Measurements from ENCODE around the gene LCOR. TPM values are rescaled to one million over a fixed set of nuclear protein-coding genes. Genes with fewer than 3 reads are reported as not detected.

The LCOR gene
- total RNA-seq, 1 experiment from 2014 or later: 42.1 TPM

- H2BK12ac ChIP-seq (ENCODE audit: insufficient read length, low read depth, low read length): no peak overlapping the region
- H3K9me3 ChIP-seq (ENCODE audit: control insufficient read depth, low read depth, low read length): no peaks in the 10 kb centered on the region
- Mint-ChIP-seq H3K4me1 (no peaks in the 10 kb centered on the region), H3K27me3 (ENCODE audit: low read depth) (no peaks in the 10 kb centered on the region), H3K4me3 (no peak overlapping the region), H3K9me3 (peaks cover 0 to 6% of the 10 kb centered on the region in 2 experiments; a peak in 2 of 5 replicates), H3K27ac (no peak overlapping the region), H3K36me3 (ENCODE audit: insufficient read depth in 1 of 3, low read depth in 3 of 3) (peaks cover 12 to 40% (median 23%) of the 10 kb centered on the region in 3 experiments; a peak in 6 of 7 replicates)
- H3K23ac ChIP-seq (ENCODE audit: insufficient read length, low read depth, low read length): no peak overlapping the region
- H4K20me1 ChIP-seq (ENCODE audit: control insufficient read depth, insufficient read depth, insufficient read length): no peaks in the 10 kb centered on the region
- H2BK120ac ChIP-seq (ENCODE audit: low read depth, low read length, poor library complexity, severe bottlenecking): no peak overlapping the region
- no CpG with 5 or more reads among the region's 6 CpGs for WGBS (ENCODE audit: extremely low coverage, insufficient read length, low lambda C conversion rate)
- H3K14ac ChIP-seq (ENCODE audit: insufficient read depth, low read length): no peak overlapping the region
- no peak overlapping the region for H2BK20ac ChIP-seq (ENCODE audit: low read depth, low read length, poor library complexity, severe bottlenecking)
- no peak overlapping the region for H4K8ac ChIP-seq (replicated peaks; ENCODE audit: insufficient read length, low read depth, low read length)
- H3K4me2 ChIP-seq (ENCODE audit: insufficient read depth, insufficient read length, low read length): no peak overlapping the region
- H4K5ac ChIP-seq (ENCODE audit: insufficient read length, low read depth, low read length): no peak overlapping the region
- H3K56ac ChIP-seq (ENCODE audit: insufficient read length, low read depth, low read length): no peak overlapping the region
- H3K9ac ChIP-seq (ENCODE audit: extremely low read depth, insufficient read length, low read length): no peak overlapping the region
- no peak overlapping the region for H2BK15ac ChIP-seq (ENCODE audit: low read depth, low read length)
- H2AK5ac ChIP-seq (ENCODE audit: insufficient read length, low read length): no peak overlapping the region
- no peak overlapping the region for H2AFZ ChIP-seq (ENCODE audit: low read length)
- no peak overlapping the region for H3K18ac ChIP-seq (ENCODE audit: insufficient read length, low read depth, low read length)
- no peak overlapping the region for H3T11ph ChIP-seq (ENCODE audit: low read length)
- no peak overlapping the region for H3K4ac ChIP-seq (ENCODE audit: low read depth, low read length)
- no peak for TF ChIP-seq CTCF (conservative IDR thresholded peaks at IDR 0.05)
- no peaks in the 10 kb centered on the region for H3K23me2 ChIP-seq (ENCODE audit: insufficient read length, low read depth, low read length, poor library complexity, severe bottlenecking)
- H4K91ac ChIP-seq (ENCODE audit: insufficient read length, low read depth, low read length): no peak overlapping the region
- DNase-seq: no peak
- no peak overlapping the region for H3K27ac ChIP-seq (ENCODE audit: insufficient read length, low read depth, low read length)
- no peak overlapping the region for H2BK5ac ChIP-seq (ENCODE audit: insufficient read length, low read length)
- H3K4me1 ChIP-seq (ENCODE audit: insufficient read depth, low read length): no peaks in the 10 kb centered on the region
- H3K27me3 ChIP-seq (ENCODE audit: insufficient read depth, low read length): no peaks in the 10 kb centered on the region
- H3K79me1 ChIP-seq (ENCODE audit: insufficient read depth, low read depth, low read length, poor library complexity, severe bottlenecking): peaks cover 3% of the 10 kb centered on the region
- no peaks in the 10 kb centered on the region for H3K79me2 ChIP-seq (ENCODE audit: insufficient read depth, low read length)
Measured at GRCh38 chr10:96924861-96925260, 92.8 kb downstream of the LCOR start.

Measured in H9 (cell line).